ENCODE measurements around the gene KRTAP10-4. TPM values are rescaled to one million over a fixed set of nuclear protein-coding genes. Genes with fewer than 3 reads are reported as not detected.
"Not testable (repeated sequence)": the region's sequence is repeated elsewhere in the genome, so short reads cannot be mapped to it uniquely, and the experiment has no call there.

The KRTAP10-4 gene
- total RNA-seq, 4 donors from 2014 or later = not detected

GRCh38 chr21:44549525-44550211 is 23.9 kb upstream of the KRTAP10-4 start:
- no peaks in the 10 kb centered on the region for H3K36me3 ChIP-seq
- no peaks in the 10 kb centered on the region for H3K4me1 ChIP-seq
- no peak overlapping the region for H3K27ac ChIP-seq
- TF ChIP-seq POLR2AphosphoS5 (IDR thresholded peaks at IDR 0.05) (no peak), POLR2A (IDR thresholded peaks at IDR 0.05) (no peak), EP300 (IDR thresholded peaks at IDR 0.05; ENCODE audit: low read depth) (no peak), CTCF (IDR thresholded peaks at IDR 0.05) (no peak)
- 77 to 79% methylated on average over 8 to 21 of the region's 25 CpGs for WGBS, 2 donors (ENCODE audit: low coverage in 1 of 2)
- H3K27me3 ChIP-seq = peaks cover 21% of the 10 kb centered on the region
- H3K9me3 ChIP-seq = no peaks in the 10 kb centered on the region
- DNase-seq = no peak
- intact Hi-C loops (cut with DNase I; ENCODE audit: low total_unique reads) (no loop called here), in situ Hi-C loops (cut with MboI; ENCODE audit: low pct_ligation_motif_present in 1 of 4, low pct_unique_long_range_greater_than_20kb in 1 of 4, low sequenced_read_pairs in 3 of 4) (no loop called here)
- H3K4me3 ChIP-seq = no peak overlapping the region

GRCh38 chr21:44550285-44550684 is 23.2 kb upstream of the KRTAP10-4 start:
- H3K9me3 ChIP-seq; H3K4me1 ChIP-seq; in situ Hi-C loops (cut with MboI; ENCODE audit: low pct_ligation_motif_present in 1 of 4, low pct_unique_long_range_greater_than_20kb in 1 of 4, low sequenced_read_pairs in 3 of 4); H3K4me3 ChIP-seq; intact Hi-C loops (cut with DNase I; ENCODE audit: low total_unique reads); H3K27ac ChIP-seq; H3K36me3 ChIP-seq: not testable (repeated sequence)
- WGBS, 2 donors (ENCODE audit: low coverage in 1 of 2) = 17 to 65% methylated on average over 1 to 14 of the region's 17 CpGs
- H3K27me3 ChIP-seq = peaks cover 23% of the 10 kb centered on the region
- peak; percentile 3 for DNase-seq

- WGBS, 2 donors (ENCODE audit: low coverage in 1 of 2) = 0 to 46% methylated on average over 1 to 7 of the region's 10 CpGs
- H3K27me3 ChIP-seq = peaks cover 28% of the 10 kb centered on the region
- H3K4me1 ChIP-seq = no peaks in the 10 kb centered on the region
- no peaks in the 10 kb centered on the region for H3K36me3 ChIP-seq
- no peaks in the 10 kb centered on the region for H3K9me3 ChIP-seq
- no peak overlapping the region for H3K27ac ChIP-seq
- peak; percentile 4 for DNase-seq
- in situ Hi-C loops (cut with MboI; ENCODE audit: low pct_ligation_motif_present in 1 of 4, low pct_unique_long_range_greater_than_20kb in 1 of 4, low sequenced_read_pairs in 3 of 4) (no loop called here), intact Hi-C loops (cut with DNase I; ENCODE audit: low total_unique reads) (no loop called here)
- no peak overlapping the region for H3K4me3 ChIP-seq
- TF ChIP-seq EP300 (IDR thresholded peaks at IDR 0.05; ENCODE audit: low read depth) (no peak), CTCF (IDR thresholded peaks at IDR 0.05) (no peak), POLR2A (IDR thresholded peaks at IDR 0.05) (no peak), POLR2AphosphoS5 (IDR thresholded peaks at IDR 0.05) (no peak)
Measured at GRCh38 chr21:44550807-44551206, 22.7 kb upstream of the KRTAP10-4 start.

- Histone ChIP-seq H3K9me3 (no peaks in the 10 kb centered on the region), H3K27ac (no peak within 1 kb of the TSS), H3K4me1 (no peaks in the 10 kb centered on the region), H3K36me3 (no peaks in the 10 kb centered on the region), H3K27me3 (peaks cover 34% of the 10 kb centered on the region), H3K4me3 (no peak within 1 kb of the TSS)
- intact Hi-C loops (cut with DNase I; ENCODE audit: low total_unique reads) = no loop called here
- in situ Hi-C loops (cut with MboI; ENCODE audit: low pct_ligation_motif_present in 1 of 4, low pct_unique_long_range_greater_than_20kb in 1 of 4, low sequenced_read_pairs in 3 of 4) = no loop called here
- TF ChIP-seq EP300 (IDR thresholded peaks at IDR 0.05; ENCODE audit: low read depth) (no peak), POLR2A (IDR thresholded peaks at IDR 0.05) (no peak), CTCF (IDR thresholded peaks at IDR 0.05) (no peak), POLR2AphosphoS5 (IDR thresholded peaks at IDR 0.05) (no peak)
- DNase-seq = peak; percentile 3
- 62 to 72% methylated on average over 3 to 16 of the region's 17 CpGs for whole genome bisulfite sequencing, 2 donors (ENCODE audit: low coverage in 1 of 2)
Measured at GRCh38 chr21:44551340-44551961, 22.1 kb upstream of the KRTAP10-4 start, which contains the start of gene KRTAP10-2. Gene KRTAP10-2, minus strand, starts transcription at chr21:44551505. Its CDS starts 47 bp downstream, at chr21:44551458.

All from transverse colon (tissue), 4 donors.